Effector memory CD8-positive, alpha-beta T cell (primary cell): Measurements from ENCODE around the gene DDX4.
"Not testable (repeated sequence)": the region's sequence is repeated elsewhere in the genome, so short reads cannot be mapped to it uniquely, and the experiment has no call there.

Experiments used
- ATAC-seq: fragments of 150-1000 bp; cut with Tn5 transposase; replicated peaks from 2 replicates; pipeline ENCODE4 v1.10.0; 2021; ENCODE audit warnings: mild to moderate bottlenecking, moderate library complexity
- DNase-seq, 3 experiments: peaks; one replicate each; pipeline ENCODE4 v3.0.0; 2021
- H3K27ac Mint-ChIP-seq, 2 donors: one replicate each; pipeline ENCODE4 v1.8.0; 2022; ENCODE audit warnings: mild to moderate bottlenecking in 2 of 2, mixed read lengths in 2 of 2, moderate library complexity in 2 of 2
- H3K27me3 Mint-ChIP-seq, 2 donors: one replicate each; pipeline ENCODE4 v1.8.0; 2022; ENCODE audit warnings: mixed read lengths in 2 of 2
- H3K36me3 Mint-ChIP-seq: one replicate; pipeline ENCODE4 v1.8.0; 2022; ENCODE audit warnings: mild to moderate bottlenecking, moderate library complexity, mixed read lengths; ENCODE audit not compliant: insufficient read depth
- H3K4me1 Mint-ChIP-seq, 2 donors: one replicate each; pipeline ENCODE4 v1.8.0; 2022; ENCODE audit warnings: low read depth in 2 of 2, mixed read lengths in 2 of 2
- H3K4me3 Mint-ChIP-seq, 2 donors: one replicate each; pipeline ENCODE4 v1.8.0; 2022; ENCODE audit warnings: mild to moderate bottlenecking in 2 of 2, mixed read lengths in 2 of 2, moderate library complexity in 2 of 2
- H3K9me3 Mint-ChIP-seq, 2 donors: one replicate each; pipeline ENCODE4 v1.8.0; 2022; ENCODE audit warnings: mixed read lengths in 2 of 2

The DDX4 gene

DNA sequence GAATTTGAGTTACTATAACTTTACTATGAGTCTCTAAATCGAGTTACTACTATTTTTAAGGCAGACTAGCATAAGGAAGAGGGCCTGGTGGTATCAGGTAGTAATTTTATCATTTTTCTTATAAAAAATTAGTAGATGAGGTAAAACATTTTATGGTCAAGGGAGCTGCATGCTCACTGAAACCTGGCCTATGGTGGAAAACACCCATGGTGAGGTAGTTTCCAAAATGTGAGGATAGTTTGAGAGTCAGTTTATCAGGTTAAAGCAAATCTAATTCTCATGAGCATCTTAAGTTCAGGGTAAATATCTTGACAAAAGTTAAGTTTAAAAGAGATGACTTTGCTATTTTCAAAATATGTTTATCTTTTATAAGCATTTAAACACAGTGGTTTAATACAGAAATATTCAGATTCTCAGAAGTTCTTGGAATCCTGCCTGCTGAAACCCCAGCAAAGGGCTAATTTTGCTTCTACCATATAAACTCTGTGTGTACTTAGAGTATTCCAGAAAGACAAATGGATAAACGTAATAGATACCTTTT is 10.0 kb downstream of the DDX4 start:
- no peak for ATAC-seq
- no peak overlapping the region for H3K27ac Mint-ChIP-seq
- no peaks in the 10 kb centered on the region for H3K9me3 Mint-ChIP-seq
- H3K27me3 Mint-ChIP-seq, result peaks cover 6 to 12% of the 10 kb centered on the region in 2 donors
- H3K4me3 Mint-ChIP-seq, result no peak overlapping the region
- DNase-seq, result no peak
- H3K4me1 Mint-ChIP-seq, result no peaks in the 10 kb centered on the region
- H3K36me3 Mint-ChIP-seq, result no peaks in the 10 kb centered on the region

DNA sequence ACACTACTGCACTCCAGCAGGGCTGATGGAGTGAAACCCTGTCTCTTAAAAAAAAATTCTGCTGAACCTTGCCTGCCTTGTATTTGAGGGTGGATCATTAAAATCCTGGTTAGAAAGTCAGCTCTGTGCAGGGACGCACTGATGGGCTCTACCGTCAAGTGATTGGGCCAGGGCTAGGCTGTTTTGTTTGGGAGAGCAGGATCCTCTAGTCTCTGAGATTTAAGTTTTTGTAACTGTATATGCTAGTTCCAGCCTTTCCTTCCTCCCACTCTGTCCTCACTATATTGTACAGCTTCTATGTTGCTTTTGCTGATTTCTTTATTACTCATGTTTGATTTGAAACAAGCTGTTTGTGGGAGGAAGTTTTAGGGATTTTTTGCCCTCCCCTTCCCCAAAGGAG is 11.5 kb downstream of the DDX4 start:
- DNase-seq (no peak), ATAC-seq (no peak)
- H3K9me3 Mint-ChIP-seq, result no peaks in the 10 kb centered on the region
- H3K27me3 Mint-ChIP-seq, result peaks cover 6% of the 10 kb centered on the region in 2 donors
- no peak overlapping the region for H3K27ac Mint-ChIP-seq
- H3K36me3 Mint-ChIP-seq, result no peaks in the 10 kb centered on the region
- no peak overlapping the region for H3K4me3 Mint-ChIP-seq
- no peaks in the 10 kb centered on the region for H3K4me1 Mint-ChIP-seq

GRCh38 chr5:55750063-55750462 is 12.2 kb downstream of the DDX4 start:
- Mint-ChIP-seq H3K4me1 (no peaks in the 10 kb centered on the region), H3K27ac (no peak overlapping the region), H3K4me3 (no peak overlapping the region), H3K9me3 (no peaks in the 10 kb centered on the region), H3K27me3 (peaks cover 6% of the 10 kb centered on the region in 2 donors), H3K36me3 (no peaks in the 10 kb centered on the region)
- DNase-seq (no peak), ATAC-seq (no peak)

GRCh38 chr5:55750499-55750898 is 12.6 kb downstream of the DDX4 start:
- no peaks in the 10 kb centered on the region for H3K4me1 Mint-ChIP-seq
- no peak overlapping the region for H3K4me3 Mint-ChIP-seq
- no peak for ATAC-seq
- H3K9me3 Mint-ChIP-seq, result no peaks in the 10 kb centered on the region
- DNase-seq, result no peak
- H3K27ac Mint-ChIP-seq, result no peak overlapping the region
- H3K36me3 Mint-ChIP-seq, result no peaks in the 10 kb centered on the region
- H3K27me3 Mint-ChIP-seq, result peaks cover 6 to 7% of the 10 kb centered on the region in 2 donors

DNA sequence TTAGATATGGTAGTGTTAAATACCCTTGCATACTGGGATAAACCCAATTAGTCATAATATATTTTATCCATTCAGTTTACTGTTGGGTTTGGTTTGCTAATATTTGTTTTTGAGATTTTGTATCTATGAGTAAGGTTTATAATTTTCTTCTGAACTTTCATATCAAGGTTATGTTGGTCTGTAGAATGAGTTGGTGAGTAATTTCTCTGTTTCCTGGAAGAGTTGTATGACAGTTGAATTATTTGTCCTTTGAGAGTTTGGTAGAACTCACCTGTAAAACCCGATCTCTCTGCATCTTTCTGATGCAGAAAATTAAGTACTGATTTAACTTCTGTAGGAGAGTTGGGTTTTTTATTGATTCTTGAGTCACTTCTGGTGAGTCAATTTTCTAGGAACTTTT is 20.4 kb downstream of the DDX4 start:
- Mint-ChIP-seq H3K27ac (no peak overlapping the region), H3K9me3 (no peaks in the 10 kb centered on the region), H3K36me3 (no peaks in the 10 kb centered on the region), H3K4me1 (no peaks in the 10 kb centered on the region), H3K27me3 (peaks cover 48 to 56% of the 10 kb centered on the region in 2 donors), H3K4me3 (no peak overlapping the region)
- ATAC-seq (no peak), DNase-seq (no peak)

DNA sequence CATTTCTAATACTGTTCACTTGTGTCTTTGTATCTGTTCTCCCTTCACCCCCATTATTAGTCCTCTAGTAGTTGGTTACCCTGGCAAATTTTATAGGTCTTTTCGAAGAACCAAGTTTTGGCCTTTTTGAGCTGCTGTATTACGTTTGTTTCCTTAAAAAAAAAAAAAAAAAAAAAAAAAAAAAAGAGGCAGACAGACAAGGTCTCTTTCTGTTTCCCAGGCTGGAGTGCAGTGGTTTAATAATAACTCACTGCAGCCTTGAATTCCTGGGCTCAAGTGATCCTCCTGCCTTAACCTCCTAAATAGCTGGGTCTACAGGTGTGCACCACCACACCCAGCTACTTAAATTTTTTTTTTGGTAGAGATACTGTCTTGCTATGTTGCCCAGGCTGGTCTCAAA is 20.9 kb downstream of the DDX4 start:
- no peaks in the 10 kb centered on the region for H3K36me3 Mint-ChIP-seq
- H3K27me3 Mint-ChIP-seq, result peaks cover 48 to 56% of the 10 kb centered on the region in 2 donors
- H3K9me3 Mint-ChIP-seq, result no peaks in the 10 kb centered on the region
- no peak for ATAC-seq
- H3K27ac Mint-ChIP-seq, result no peak overlapping the region
- peaks cover 4% of the 10 kb centered on the region in 2 donors for H3K4me1 Mint-ChIP-seq
- no peak overlapping the region for H3K4me3 Mint-ChIP-seq
- DNase-seq, result no peak

GRCh38 chr5:55761721-55762120 is 23.9 kb downstream of the DDX4 start:
- H3K9me3 Mint-ChIP-seq, H3K27ac Mint-ChIP-seq, DNase-seq, H3K4me3 Mint-ChIP-seq, ATAC-seq, H3K36me3 Mint-ChIP-seq: not testable (repeated sequence)
- peaks cover 37 to 43% of the 10 kb centered on the region in 2 donors for H3K27me3 Mint-ChIP-seq
- peaks cover 10 to 11% of the 10 kb centered on the region in 2 donors for H3K4me1 Mint-ChIP-seq

GRCh38 chr5:55763746-55764420 is 26.0 kb downstream of the DDX4 start:
- Mint-ChIP-seq H3K9me3 (no peaks in the 10 kb centered on the region), H3K4me1 (peaks cover 10 to 11% of the 10 kb centered on the region in 2 donors), H3K27me3 (peaks cover 24 to 25% of the 10 kb centered on the region in 2 donors), H3K4me3 (peak overlapping the region; percentile 2 to 48), H3K27ac (peak overlapping the region; percentile 60 to 63), H3K36me3 (no peaks in the 10 kb centered on the region)
- no peak for DNase-seq
- ATAC-seq, result peak; percentile 81

DNA sequence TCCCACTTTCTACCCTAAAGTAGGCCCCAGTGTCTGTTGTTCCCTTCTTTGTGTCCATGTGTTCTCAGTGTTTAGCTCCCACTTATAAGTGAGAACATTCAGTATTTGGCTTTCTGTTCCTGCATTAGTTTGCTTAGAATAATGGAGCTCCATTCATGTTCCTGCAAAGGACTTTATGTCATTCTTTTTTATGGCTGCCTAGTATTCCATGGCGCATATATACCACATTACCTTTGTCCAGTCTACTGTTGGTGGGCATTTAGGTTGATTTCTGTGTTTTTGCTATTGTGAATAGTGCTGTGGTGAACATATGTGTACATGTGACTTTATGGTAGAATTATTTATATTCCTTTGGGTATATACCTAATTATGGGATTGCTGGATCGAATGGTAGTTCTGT is 30.4 kb downstream of the DDX4 start:
- ATAC-seq (no peak), DNase-seq (no peak)
- H3K27ac Mint-ChIP-seq, result no peak overlapping the region
- H3K9me3 Mint-ChIP-seq, result no peaks in the 10 kb centered on the region
- H3K27me3 Mint-ChIP-seq, result no peaks in the 10 kb centered on the region
- H3K36me3 Mint-ChIP-seq, result no peaks in the 10 kb centered on the region
- no peak overlapping the region for H3K4me3 Mint-ChIP-seq
- H3K4me1 Mint-ChIP-seq, result peaks cover 10 to 11% of the 10 kb centered on the region in 2 donors

- Mint-ChIP-seq H3K9me3 (no peaks in the 10 kb centered on the region), H3K36me3 (no peaks in the 10 kb centered on the region), H3K27ac (no peak overlapping the region), H3K27me3 (peaks cover 5 to 6% of the 10 kb centered on the region in 2 donors), H3K4me1 (no peaks in the 10 kb centered on the region), H3K4me3 (no peak overlapping the region)
- no peak for ATAC-seq
- DNase-seq, result no peak
Measured at GRCh38 chr5:55771175-55771655, 33.4 kb downstream of the DDX4 start.

GRCh38 chr5:55773057-55773456 is 35.2 kb downstream of the DDX4 start:
- Mint-ChIP-seq H3K36me3 (no peaks in the 10 kb centered on the region), H3K4me1 (no peaks in the 10 kb centered on the region), H3K9me3 (no peaks in the 10 kb centered on the region), H3K4me3 (no peak overlapping the region), H3K27ac (no peak overlapping the region), H3K27me3 (peaks cover 7 to 13% of the 10 kb centered on the region in 2 donors)
- ATAC-seq (no peak), DNase-seq (no peak)

- Mint-ChIP-seq H3K4me1 (no peaks in the 10 kb centered on the region), H3K27ac (no peak overlapping the region), H3K9me3 (no peaks in the 10 kb centered on the region), H3K27me3 (peaks cover 7 to 19% of the 10 kb centered on the region in 2 donors), H3K36me3 (no peaks in the 10 kb centered on the region), H3K4me3 (no peak overlapping the region)
- DNase-seq, result no peak
- ATAC-seq, result no peak
Measured at GRCh38 chr5:55777332-55777731, 39.5 kb downstream of the DDX4 start.

DNA sequence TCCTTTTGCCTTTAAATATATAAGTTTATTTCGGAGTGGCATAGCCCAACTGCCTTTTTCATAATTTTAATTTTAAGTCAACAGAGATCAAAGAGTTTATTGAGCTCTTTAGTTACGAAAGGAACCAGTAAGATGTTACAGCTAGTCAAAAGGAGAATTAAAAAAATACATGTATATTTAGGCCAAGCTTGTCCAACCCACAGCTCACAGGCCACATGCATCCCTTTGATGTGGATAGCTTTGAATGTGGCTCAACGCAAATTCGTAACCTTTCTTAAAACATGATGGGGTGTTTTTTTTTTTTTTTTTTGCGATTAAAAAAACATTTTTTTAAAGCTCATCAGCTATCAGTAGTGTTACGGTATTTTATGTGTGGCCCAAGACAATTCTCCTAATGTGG is 63.1 kb downstream of the DDX4 start:
- H3K27ac Mint-ChIP-seq, result no peak overlapping the region
- peaks cover 0 to 2% of the 10 kb centered on the region in 2 donors for H3K4me1 Mint-ChIP-seq
- DNase-seq (no peak), ATAC-seq (peak; percentile 83)
- H3K4me3 Mint-ChIP-seq, result no peak overlapping the region
- peaks cover 3% of the 10 kb centered on the region in 2 donors for H3K27me3 Mint-ChIP-seq
- H3K9me3 Mint-ChIP-seq, result no peaks in the 10 kb centered on the region
- H3K36me3 Mint-ChIP-seq, result no peaks in the 10 kb centered on the region

GRCh38 chr5:55808814-55809213 is 71.0 kb downstream of the DDX4 start:
- not testable (repeated sequence) for H3K36me3 Mint-ChIP-seq, H3K4me1 Mint-ChIP-seq, H3K4me3 Mint-ChIP-seq, ATAC-seq, H3K9me3 Mint-ChIP-seq, H3K27ac Mint-ChIP-seq, DNase-seq
- peaks cover 33 to 37% of the 10 kb centered on the region in 2 donors for H3K27me3 Mint-ChIP-seq
